Ovary (tissue), 9 donors: ENCODE data around the gene MINDY2. TPM values are rescaled to one million over a fixed set of nuclear protein-coding genes. Genes with fewer than 3 reads are reported as not detected.

Source experiments
- DNase-seq, 5 donors: peaks; one replicate each; pipeline ENCODE4 v3.0.0-alpha.2; 2019 to 2020
- H3K27ac ChIP-seq, 2 donors: fragments of 200-600 bp; one replicate each; pipeline versions ENCODE4 v1.5.1 to v1.8.0; 2019 to 2022
- H3K27me3 ChIP-seq: fragments of 200-600 bp; one replicate; pipeline ENCODE4 v1.8.0; 2022
- H3K36me3 ChIP-seq: fragments of 200-600 bp; sonication (generic); one replicate; pipeline ENCODE4 v1.5.1; 2019
- H3K4me1 ChIP-seq: one replicate; pipeline ENCODE4 v1.8.1; 2013; ENCODE audit warnings: mild to moderate bottlenecking, moderate library complexity; ENCODE audit not compliant: insufficient read depth
- H3K4me3 ChIP-seq: fragments of 200-600 bp; sonication (generic); one replicate; pipeline ENCODE4 v1.5.1; 2017
- H3K9me3 ChIP-seq, 2 donors: fragments of 200-600 bp in 1 of 2; sonication (generic) in 1 of 2; one replicate each; pipeline versions ENCODE4 v1.5.1 to v1.8.1; 2013 to 2019; ENCODE audit warnings: mild to moderate bottlenecking in 1 of 2, moderate library complexity in 1 of 2
- CTCF ChIP-seq, 3 donors: fragments of 450-650 bp in 2 of 3; fragments of 200-600 bp in 1 of 3; IDR thresholded peaks; one replicate each; pipeline versions ENCODE4 v1.5.1 to v1.8.0; 2016 to 2022; ENCODE audit warnings: antibody characterized with exemption in 3 of 3, mild to moderate bottlenecking in 1 of 3
- EP300 ChIP-seq: sonication (generic); formaldehyde crosslinking; IDR thresholded peaks from one replicate; pipeline ENCODE4 v1.6.1; 2017; ENCODE audit warnings: antibody characterized with exemption
- POLR2A ChIP-seq: fragments of 450-650 bp; IDR thresholded peaks from one replicate; pipeline ENCODE4 v1.6.1; 2017; ENCODE audit warnings: antibody characterized with exemption, mild to moderate bottlenecking, moderate library complexity
- WGBS, 3 donors: extraction: QIAGEN DNeasy Blood & Tissue Kit in 1 of 3; methylation state at CpG; one replicate each; pipeline versions ENCODE4 v1.1.5 to v1.1.7; 2013 to 2017; 5-methylcytosine and 5-hydroxymethylcytosine counted together
- intact Hi-C, 4 donors: fragments of 100-400 bp; cut with DNase I; formaldehyde crosslinking; loops; one replicate each; pipeline versions ENCODE4 v1.11.0 to v1.15.1; 2022 to 2023
- polyA plus RNA-seq, 2 donors: library from polyadenylated mRNA; stranded (reverse); fragments of 200-250 nt in 1 of 2; fragments of 350-450 nt in 1 of 2; fragmentation: Illumina TruSeq in 1 of 2; extraction: RNeasy Lipid Tissue Mini Kit (QIAGEN cat#74804) in 1 of 2; gene quantifications; one replicate each; pipeline ENCODE4 v1.2.3, GENCODE V29; 2013 to 2014
- total RNA-seq, 7 donors: library from RNA; depleted of rRNA in 2 of 7; stranded (reverse); fragments of >200 nt in 2 of 7; fragmentation: NEBNext Ultra II Directional in 3 of 7; extraction: Animal tissue kit (Norgen Biotek cat#: 25700) in 3 of 7; gene quantifications; one replicate each; pipeline versions ENCODE4 v1.1.0 to v1.2.4, GENCODE V29; 2016 to 2023
- donor health status: DM: no; HTN: no; CAD: no; lungs with moderate emphysema.
- donor health status: DM: no; HTN: no; CAD: no.
- donor health status: Bipolar disorder and iron deficiency.
- donor health status: DM: yes; HTN: yes; CAD: no.
- donor health status: DM: no; HTN: no; CAD: no.
- donor health status: DM: yes; HTN: yes; CAD: no.

The MINDY2 gene
- total and polyA plus RNA-seq, 9 donors: 5.7 to 32.6 (median 18.0) TPM

GRCh38 chr15:58785355-58785754, 14.3 kb downstream of the MINDY2 start:
- H3K4me1 ChIP-seq: peaks cover 1% of the 10 kb centered on the region
- H3K27ac ChIP-seq: no peak overlapping the region
- no peaks in the 10 kb centered on the region for H3K27me3 ChIP-seq
- no peaks in the 10 kb centered on the region for H3K9me3 ChIP-seq
- no peaks in the 10 kb centered on the region for H3K36me3 ChIP-seq
- H3K4me3 ChIP-seq: no peak overlapping the region
- intact Hi-C loops: no loop called here
- WGBS, 3 donors: 23 to 27% (median 24%) methylated on average over 6 of the region's 6 CpGs
- TF ChIP-seq EP300 (no peak), CTCF (IDR thresholded peaks at IDR 0.05) (no peak), POLR2A (no peak)
- DNase-seq: no peak

GRCh38 chr15:58788056-58788710, 17.1 kb downstream of the MINDY2 start:
- TF ChIP-seq CTCF (IDR thresholded peaks at IDR 0.05) (no peak), EP300 (no peak), POLR2A (no peak)
- Histone ChIP-seq H3K36me3 (no peaks in the 10 kb centered on the region), H3K27ac (no peak overlapping the region), H3K4me1 (peaks cover 1% of the 10 kb centered on the region), H3K27me3 (no peaks in the 10 kb centered on the region), H3K9me3 (no peaks in the 10 kb centered on the region), H3K4me3 (no peak overlapping the region)
- 89 to 93% (median 90%) methylated on average over 3 of the region's 3 CpGs for WGBS, 3 donors
- DNase-seq: no peak
- intact Hi-C loops: no loop called here

GRCh38 chr15:58793862-58794261, 22.8 kb downstream of the MINDY2 start:
- WGBS, 3 donors: 64 to 74% (median 72%) methylated on average over 6 of the region's 6 CpGs
- Histone ChIP-seq H3K9me3 (no peaks in the 10 kb centered on the region), H3K27ac (no peak overlapping the region), H3K4me1 (no peaks in the 10 kb centered on the region), H3K4me3 (no peak overlapping the region), H3K27me3 (no peaks in the 10 kb centered on the region), H3K36me3 (no peaks in the 10 kb centered on the region)
- no peak for DNase-seq
- TF ChIP-seq POLR2A (no peak), EP300 (no peak), CTCF (IDR thresholded peaks at IDR 0.05) (no peak)
- intact Hi-C loops: no loop called here

GRCh38 chr15:58795825-58796224, 24.7 kb downstream of the MINDY2 start:
- H3K4me1 ChIP-seq: no peaks in the 10 kb centered on the region
- TF ChIP-seq CTCF (IDR thresholded peaks at IDR 0.05) (no peak), EP300 (no peak), POLR2A (no peak)
- no peaks in the 10 kb centered on the region for H3K9me3 ChIP-seq
- DNase-seq: no peak
- no peak overlapping the region for H3K27ac ChIP-seq
- no peak overlapping the region for H3K4me3 ChIP-seq
- no peaks in the 10 kb centered on the region for H3K36me3 ChIP-seq
- intact Hi-C loops: no loop called here
- no peaks in the 10 kb centered on the region for H3K27me3 ChIP-seq
- 72 to 81% (median 74%) methylated on average over 2 of the region's 2 CpGs for WGBS, 3 donors
